Ectodermal cell (in vitro differentiated cells): Measurements from ENCODE around the gene AHCTF1. TPM values are rescaled to one million over a fixed set of nuclear protein-coding genes. Genes with fewer than 3 reads are reported as not detected.

Experiments used
- H3K27ac ChIP-seq: 2 replicates; pipeline ENCODE4 v1.7.0; 2013; ENCODE audit warnings: mild to moderate bottlenecking, low read depth, low read length; ENCODE audit not compliant: insufficient read depth, poor library complexity, severe bottlenecking
- H3K27me3 ChIP-seq: 2 replicates; pipeline ENCODE4 v1.7.0; 2013; ENCODE audit warnings: mild to moderate bottlenecking, low read length; ENCODE audit not compliant: insufficient read depth, control insufficient read depth, poor library complexity, severe bottlenecking
- H3K36me3 ChIP-seq: one replicate; pipeline ENCODE4 v1.7.0; 2013; ENCODE audit warnings: low read length; ENCODE audit not compliant: control insufficient read depth, insufficient read depth
- H3K4me1 ChIP-seq: one replicate; pipeline ENCODE4 v1.7.0; 2013; ENCODE audit warnings: low read length; ENCODE audit not compliant: control insufficient read depth, insufficient read depth
- H3K4me3 ChIP-seq: 2 replicates; pipeline ENCODE4 v1.7.0; 2013; ENCODE audit warnings: low read depth, low read length, control low read depth; ENCODE audit not compliant: insufficient read depth
- H3K9me3 ChIP-seq: 2 replicates; pipeline ENCODE4 v1.7.0; 2013; ENCODE audit warnings: mild to moderate bottlenecking, low read length, moderate library complexity; ENCODE audit not compliant: control insufficient read depth
- WGBS, 2 experiments: methylation state at CpG; one replicate each; pipeline ENCODE4 v1.1.7; 2013; ENCODE audit warnings: missing lambda C conversion rate in 2 of 2; 5-methylcytosine and 5-hydroxymethylcytosine counted together
- polyA plus RNA-seq, 4 experiments: library from polyadenylated mRNA; stranded (reverse); fragments of 50-300 nt; gene quantifications; one replicate each; pipeline ENCODE4 v1.2.3, GENCODE V29; 2013

Gene AHCTF1
- 33.1 TPM for polyA plus RNA-seq (2013, experiment 1 of 4)
- polyA plus RNA-seq (2013, experiment 2 of 4): 34.5 TPM
- polyA plus RNA-seq (2013, experiment 3 of 4): 36.7 TPM
- polyA plus RNA-seq (2013, experiment 4 of 4): 36.0 TPM

DNA sequence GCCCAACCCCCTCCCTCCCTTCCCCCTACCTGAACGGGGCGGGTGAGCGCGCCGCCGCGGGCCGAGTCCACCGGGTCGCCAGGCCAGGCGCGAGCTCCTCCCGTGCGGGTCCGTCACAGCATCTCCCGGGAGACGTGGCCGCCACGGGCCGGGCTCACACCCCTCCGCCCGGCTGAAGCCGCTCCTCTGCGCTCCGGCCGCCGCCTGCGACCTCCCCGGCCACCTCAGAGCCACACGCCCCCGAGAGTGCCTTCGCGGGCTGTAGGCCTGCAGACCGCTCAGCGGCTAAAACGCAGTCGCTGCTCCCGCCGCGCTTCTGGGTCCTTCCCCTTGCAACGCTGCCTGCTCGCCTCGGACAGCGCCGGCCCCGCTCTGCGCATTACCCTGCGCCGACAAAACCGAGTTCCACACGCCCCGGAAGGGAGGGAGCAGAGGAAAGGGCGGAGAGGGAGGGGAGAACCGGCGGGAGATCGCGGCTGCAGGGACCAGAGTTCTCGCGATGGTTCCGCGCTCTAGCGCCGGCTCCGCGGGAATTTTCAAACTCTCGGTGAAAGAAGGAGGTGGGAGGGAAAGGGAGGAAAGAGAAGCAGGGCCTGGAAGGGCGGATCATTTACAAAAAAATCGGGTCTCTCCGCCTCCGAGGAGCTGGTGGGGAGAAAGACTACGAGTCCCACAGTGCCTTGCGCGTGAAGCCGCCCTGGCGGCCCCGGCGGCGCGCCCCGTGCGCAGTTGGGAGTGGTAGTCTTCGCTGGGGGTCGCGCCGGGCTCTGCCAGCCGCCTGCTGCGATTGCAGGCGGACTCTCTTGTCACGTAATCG is at the start of gene AHCTF1:
TSS of gene AHCTF1 (minus strand) at position 400 of the 817 bp plus-strand sequence. CDS start 13,578 bp downstream, outside the sequence.
- Histone ChIP-seq H3K27me3 (no peaks in the 10 kb centered on the region), H3K4me1 (peaks cover 3% of the 10 kb centered on the region), H3K27ac (peak within 1 kb of the TSS; percentile 96), H3K36me3 (no peaks in the 10 kb centered on the region), H3K4me3 (peak within 1 kb of the TSS; percentile 92), H3K9me3 (no peaks in the 10 kb centered on the region)
- 0% methylated on average over 90 of the region's 90 CpGs for WGBS, 2 experiments

GRCh38 chr1:246978785-246979184 is 47.0 kb upstream of the AHCTF1 start:
- Histone ChIP-seq H3K4me3 (no peak overlapping the region), H3K27ac (no peak overlapping the region), H3K27me3 (no peaks in the 10 kb centered on the region), H3K9me3 (peaks cover 2% of the 10 kb centered on the region), H3K4me1 (no peaks in the 10 kb centered on the region), H3K36me3 (peaks cover 54% of the 10 kb centered on the region)
- 95 to 97% methylated on average over 6 of the region's 6 CpGs for WGBS, 2 experiments

- H3K36me3 ChIP-seq: peaks cover 50% of the 10 kb centered on the region
- WGBS, 2 experiments: 95 to 96% methylated on average over 2 of the region's 2 CpGs
- no peak overlapping the region for H3K4me3 ChIP-seq
- no peaks in the 10 kb centered on the region for H3K4me1 ChIP-seq
- peaks cover 2% of the 10 kb centered on the region for H3K9me3 ChIP-seq
- H3K27ac ChIP-seq: no peak overlapping the region
- H3K27me3 ChIP-seq: no peaks in the 10 kb centered on the region
Measured at GRCh38 chr1:246978281-246978680, 46.5 kb upstream of the AHCTF1 start.

GRCh38 chr1:246971969-246972368 is 40.2 kb upstream of the AHCTF1 start:
- H3K4me3 ChIP-seq: no peak overlapping the region
- no peaks in the 10 kb centered on the region for H3K4me1 ChIP-seq
- peaks cover 28% of the 10 kb centered on the region for H3K36me3 ChIP-seq
- H3K27ac ChIP-seq: no peak overlapping the region
- WGBS, 2 experiments: 96 to 97% methylated on average over 7 of the region's 7 CpGs
- H3K9me3 ChIP-seq: peaks cover 8% of the 10 kb centered on the region
- H3K27me3 ChIP-seq: no peaks in the 10 kb centered on the region

- no peak overlapping the region for H3K4me3 ChIP-seq
- 84 to 85% methylated on average over 12 of the region's 12 CpGs for WGBS, 2 experiments
- H3K9me3 ChIP-seq: peaks cover 8% of the 10 kb centered on the region
- H3K4me1 ChIP-seq: no peaks in the 10 kb centered on the region
- no peaks in the 10 kb centered on the region for H3K27me3 ChIP-seq
- H3K27ac ChIP-seq: no peak overlapping the region
- peaks cover 28% of the 10 kb centered on the region for H3K36me3 ChIP-seq
Measured at GRCh38 chr1:246971090-246971721, 39.5 kb upstream of the AHCTF1 start.

DNA sequence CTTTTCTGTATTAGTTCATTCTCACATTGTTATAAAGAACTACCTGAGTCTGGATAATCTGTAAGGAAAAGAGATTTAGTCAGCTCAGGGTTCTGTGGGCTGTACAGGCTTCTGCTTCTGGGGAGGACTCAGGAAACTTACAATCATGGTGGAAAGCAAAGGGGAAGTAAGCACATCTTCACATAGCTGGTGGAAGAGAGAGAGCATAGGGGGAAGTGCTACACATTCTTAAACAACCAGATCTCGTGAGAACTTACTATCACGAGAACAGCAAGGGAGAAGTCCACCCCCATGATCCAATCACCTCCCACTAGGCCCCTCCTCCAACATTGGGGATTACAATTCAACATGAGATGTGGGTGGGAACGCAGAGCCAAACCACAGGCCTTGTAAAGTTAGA is 37.9 kb upstream of the AHCTF1 start:
- peaks cover 6% of the 10 kb centered on the region for H3K9me3 ChIP-seq
- H3K4me1 ChIP-seq: no peaks in the 10 kb centered on the region
- no peaks in the 10 kb centered on the region for H3K27me3 ChIP-seq
- peaks cover 22% of the 10 kb centered on the region for H3K36me3 ChIP-seq
- H3K27ac ChIP-seq: no peak overlapping the region
- 97 to 100% methylated on average over 1 to 3 of the region's 3 CpGs for WGBS, 2 experiments
- H3K4me3 ChIP-seq: no peak overlapping the region

DNA sequence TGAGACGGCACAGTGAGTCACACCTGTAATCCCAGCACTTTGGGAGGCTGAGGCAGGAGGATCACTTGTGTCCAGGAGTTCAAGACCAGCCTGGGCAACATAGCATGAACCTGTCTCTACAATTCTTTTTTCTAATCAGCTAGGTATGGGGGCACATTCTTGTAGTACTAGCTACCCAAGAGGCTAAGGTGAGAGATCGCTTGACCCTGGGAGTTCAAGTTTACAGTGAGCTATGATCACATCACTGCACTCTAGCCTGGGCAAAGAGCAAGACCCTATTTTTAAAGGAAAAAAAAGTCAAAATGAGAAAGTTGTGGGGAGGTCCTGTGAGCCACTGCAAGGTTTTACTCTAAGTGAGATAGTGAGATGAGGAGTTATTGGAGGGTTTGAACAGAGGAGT is 34.8 kb upstream of the AHCTF1 start:
- Histone ChIP-seq H3K4me1 (peaks cover 3% of the 10 kb centered on the region), H3K27me3 (no peaks in the 10 kb centered on the region), H3K9me3 (peaks cover 6% of the 10 kb centered on the region), H3K36me3 (peaks cover 21% of the 10 kb centered on the region), H3K4me3 (no peak overlapping the region), H3K27ac (no peak overlapping the region)
- 94 to 96% methylated on average over 2 of the region's 2 CpGs for WGBS, 2 experiments

GRCh38 chr1:246959944-246960693 is 28.4 kb upstream of the AHCTF1 start:
- Histone ChIP-seq H3K27me3 (no peaks in the 10 kb centered on the region), H3K9me3 (no peaks in the 10 kb centered on the region), H3K4me3 (no peak overlapping the region), H3K36me3 (peaks cover 7% of the 10 kb centered on the region), H3K4me1 (peaks cover 3% of the 10 kb centered on the region), H3K27ac (no peak overlapping the region)
- 93 to 96% methylated on average over 1 of the region's 1 CpG for WGBS, 2 experiments

DNA sequence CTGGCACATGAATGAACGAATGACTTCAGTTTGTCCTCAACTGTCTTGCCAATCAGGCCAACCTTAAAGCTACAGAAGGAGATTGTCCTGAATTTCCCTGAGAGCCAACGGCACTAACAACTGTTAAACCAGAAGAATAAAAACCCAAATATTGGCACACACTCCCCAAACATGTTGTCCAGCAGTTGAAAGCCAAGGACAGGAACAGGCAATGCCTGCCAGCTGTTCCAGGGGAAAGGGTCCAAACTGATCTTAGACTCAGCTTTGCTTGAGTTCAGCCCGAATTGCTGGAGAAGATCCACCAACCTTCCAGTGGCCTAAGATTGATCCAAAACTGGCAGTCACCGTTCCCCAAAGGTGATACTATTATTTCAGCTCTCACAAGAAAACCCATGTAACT is 22.4 kb upstream of the AHCTF1 start:
- H3K4me1 ChIP-seq: no peaks in the 10 kb centered on the region
- 89 to 94% methylated on average over 4 of the region's 4 CpGs for WGBS, 2 experiments
- H3K9me3 ChIP-seq: no peaks in the 10 kb centered on the region
- no peak overlapping the region for H3K4me3 ChIP-seq
- no peak overlapping the region for H3K27ac ChIP-seq
- H3K27me3 ChIP-seq: no peaks in the 10 kb centered on the region
- no peaks in the 10 kb centered on the region for H3K36me3 ChIP-seq

DNA sequence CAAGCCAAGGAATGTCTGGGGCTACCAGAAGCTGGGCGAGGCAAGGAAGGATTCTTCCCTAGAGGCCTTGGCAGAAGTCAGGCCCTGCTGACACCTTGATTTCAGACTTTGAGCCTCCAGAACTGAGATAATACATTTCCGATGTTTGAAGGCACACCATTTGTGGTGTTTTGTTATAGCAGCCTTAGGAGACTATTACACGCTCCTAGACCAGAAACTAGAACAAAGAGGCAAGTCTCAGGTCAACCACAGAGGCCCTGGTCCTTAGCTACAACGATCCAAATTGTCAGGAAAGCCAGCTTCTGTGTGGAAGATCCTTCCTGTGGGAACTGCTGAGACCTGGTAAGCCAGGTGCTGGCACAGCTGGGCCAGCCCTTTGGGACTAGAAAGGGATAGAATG is 19.7 kb upstream of the AHCTF1 start:
- Histone ChIP-seq H3K4me1 (no peaks in the 10 kb centered on the region), H3K36me3 (no peaks in the 10 kb centered on the region), H3K27ac (no peak overlapping the region), H3K27me3 (no peaks in the 10 kb centered on the region), H3K9me3 (no peaks in the 10 kb centered on the region), H3K4me3 (no peak overlapping the region)
- 96% methylated on average over 4 of the region's 4 CpGs for WGBS, 2 experiments
